Caco-2 (cell line): ENCODE results near the gene PSPN. TPM values are rescaled to one million over a fixed set of nuclear protein-coding genes. Genes with fewer than 3 reads are reported as not detected.

Source experiments
- BruUV-seq: library from RNA; stranded (reverse); fragments of 400-500 nt; replicated peaks from 2 replicates; lab custom pipeline; 2021; lab: Mats Ljungman, UMichigan
- CTCF ChIA-PET: fragments of 300-600 bp; sonication (Branson Sonifier 250); formaldehyde crosslinking; loops from one replicate; lab custom pipeline; 2022; ENCODE audit warnings: antibody characterized with exemption; lab: Charles Lee
- POLR2A ChIA-PET: fragments of 300-600 bp; sonication (Branson Sonifier 250); formaldehyde crosslinking; loops from one replicate; lab custom pipeline; 2022; ENCODE audit warnings: antibody characterized with exemption; lab: Charles Lee
- DNase-seq, 2 experiments: peaks; one replicate each; pipeline versions ENCODE4 v3.0.0 to v3.0.0-alpha.2; 2020 to 2022
- H3K27me3 ChIP-seq: replicated peaks from 2 replicates; pipeline ENCODE4 v1.6.0; 2011; ENCODE audit warnings: low read length; ENCODE audit not compliant: control insufficient read depth, insufficient read depth
- H3K36me3 ChIP-seq: 2 replicates; pipeline ENCODE4 v1.5.1; 2011; ENCODE audit warnings: low read length; ENCODE audit not compliant: control insufficient read depth, insufficient read depth
- H3K4me1 ChIP-seq: fragments of 250-450 bp; sonication (Bioruptor Pico); 2 replicates; pipeline ENCODE4 v1.5.1; 2020; ENCODE audit warnings: mild to moderate bottlenecking
- H3K4me3 ChIP-seq: 2 replicates; pipeline ENCODE4 v1.5.1; 2011; ENCODE audit warnings: low read depth, mild to moderate bottlenecking, control low read depth, low read length
- H3K9me3 ChIP-seq: fragments of 250-450 bp; sonication (Bioruptor Pico); 2 replicates; pipeline ENCODE4 v1.5.1; 2020; ENCODE audit warnings: mild to moderate bottlenecking, moderate library complexity
- H3K27ac Mint-ChIP-seq: one replicate; pipeline ENCODE4 v1.8.0; 2022; ENCODE audit warnings: mixed read lengths; ENCODE audit not compliant: unreplicated experiment
- H3K27me3 Mint-ChIP-seq: one replicate; pipeline ENCODE4 v1.8.0; 2022; ENCODE audit warnings: mixed read lengths; ENCODE audit not compliant: insufficient read depth, unreplicated experiment
- H3K36me3 Mint-ChIP-seq: one replicate; pipeline ENCODE4 v1.8.0; 2022; ENCODE audit warnings: mild to moderate bottlenecking, mixed read lengths; ENCODE audit not compliant: insufficient read depth, unreplicated experiment
- H3K4me1 Mint-ChIP-seq: one replicate; pipeline ENCODE4 v1.8.0; 2022; ENCODE audit warnings: low read depth, mixed read lengths; ENCODE audit not compliant: unreplicated experiment
- H3K4me3 Mint-ChIP-seq: one replicate; pipeline ENCODE4 v1.8.0; 2022; ENCODE audit warnings: mild to moderate bottlenecking, moderate library complexity, mixed read lengths; ENCODE audit not compliant: unreplicated experiment
- H3K9me3 Mint-ChIP-seq: one replicate; pipeline ENCODE4 v1.8.0; 2022; ENCODE audit warnings: mixed read lengths; ENCODE audit not compliant: unreplicated experiment
- intact Hi-C: fragments of 100-400 bp; cut with micrococcal nuclease; formaldehyde crosslinking; loops from one replicate; pipeline ENCODE4 v1.10.0; 2022; ENCODE audit not compliant: unreplicated experiment
- total RNA-seq: library from RNA; stranded (reverse); gene quantifications from 2 replicates; pipeline ENCODE4 v1.2.3, GENCODE V29; 2022
- TF ChIP-seq, protein P1 (sequence below), 2 experiments: fragments of 200-600 bp in 1 of 2; IDR thresholded peaks; 1 replicate in 1 of 2; 2 replicates in 1 of 2; pipeline versions ENCODE4 v1.5.1 to v1.8.0; 2011 to 2022; ENCODE audit warnings: antibody characterized with exemption in 1 of 2, control low read depth in 1 of 2, inconsistent platforms in 1 of 2, low read depth in 1 of 2, low read length in 1 of 2, mild to moderate bottlenecking in 1 of 2, moderate library complexity in 1 of 2; ENCODE audit not compliant: insufficient read depth in 1 of 2, severe bottlenecking in 1 of 2, unreplicated experiment in 1 of 2

PSPN gene
- total RNA-seq, 1 experiment from 2014 or later: 2.9 TPM

DNA sequence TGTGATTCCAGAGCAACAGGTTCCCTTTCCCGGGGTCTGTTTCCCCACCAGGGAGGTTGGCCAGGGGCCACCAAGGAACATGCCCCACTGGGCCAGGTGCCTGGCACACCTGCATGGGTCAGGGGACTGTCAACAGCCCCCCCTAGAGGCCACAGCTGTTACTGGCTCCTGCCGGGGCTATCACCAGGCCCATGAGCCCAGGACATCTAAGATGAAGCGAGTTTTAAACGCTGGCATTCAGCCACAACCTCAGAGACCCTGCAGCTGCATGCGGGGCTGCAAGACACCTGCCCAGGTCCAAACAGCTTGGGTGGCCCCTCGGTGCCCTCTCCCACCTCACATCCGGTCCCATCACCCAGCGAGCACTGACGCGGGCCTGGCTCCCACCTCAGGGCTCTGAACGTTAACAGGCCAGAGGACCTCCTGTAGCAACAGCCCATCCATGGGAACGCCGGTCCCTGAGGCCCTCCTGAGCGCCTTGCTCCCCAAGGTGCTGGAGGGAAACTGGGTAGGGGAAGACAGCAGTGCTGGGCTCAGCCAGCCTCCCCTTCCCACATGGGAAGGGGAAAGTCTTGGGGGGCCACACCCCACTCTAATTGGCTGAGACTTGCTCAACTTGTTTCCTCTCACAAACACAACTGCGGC, 36.8 kb upstream of the PSPN start:
- Histone ChIP-seq H3K4me3 (no peak overlapping the region), H3K9me3 (no peaks in the 10 kb centered on the region), H3K4me1 (no peaks in the 10 kb centered on the region), H3K36me3 (peaks cover 3% of the 10 kb centered on the region), H3K27me3 (no peaks in the 10 kb centered on the region)
- Mint-ChIP-seq H3K27ac (no peak overlapping the region), H3K4me3 (no peak overlapping the region), H3K4me1 (peaks cover 5% of the 10 kb centered on the region), H3K36me3 (peaks cover 60% of the 10 kb centered on the region), H3K9me3 (no peaks in the 10 kb centered on the region), H3K27me3 (no peaks in the 10 kb centered on the region)
- no TSS peak for BruUV-seq
- intact Hi-C loops: no loop called here
- ChIA-PET CTCF (interaction anchor here (1.5 kb wide), 1 partner anchor 19 kb away, joined by 3 read pairs; no protein-coding TSS in a partner anchor), POLR2A (no interaction called here)
- peak; percentile 63 to 75 for DNase-seq
- TF ChIP-seq, protein P1, sequence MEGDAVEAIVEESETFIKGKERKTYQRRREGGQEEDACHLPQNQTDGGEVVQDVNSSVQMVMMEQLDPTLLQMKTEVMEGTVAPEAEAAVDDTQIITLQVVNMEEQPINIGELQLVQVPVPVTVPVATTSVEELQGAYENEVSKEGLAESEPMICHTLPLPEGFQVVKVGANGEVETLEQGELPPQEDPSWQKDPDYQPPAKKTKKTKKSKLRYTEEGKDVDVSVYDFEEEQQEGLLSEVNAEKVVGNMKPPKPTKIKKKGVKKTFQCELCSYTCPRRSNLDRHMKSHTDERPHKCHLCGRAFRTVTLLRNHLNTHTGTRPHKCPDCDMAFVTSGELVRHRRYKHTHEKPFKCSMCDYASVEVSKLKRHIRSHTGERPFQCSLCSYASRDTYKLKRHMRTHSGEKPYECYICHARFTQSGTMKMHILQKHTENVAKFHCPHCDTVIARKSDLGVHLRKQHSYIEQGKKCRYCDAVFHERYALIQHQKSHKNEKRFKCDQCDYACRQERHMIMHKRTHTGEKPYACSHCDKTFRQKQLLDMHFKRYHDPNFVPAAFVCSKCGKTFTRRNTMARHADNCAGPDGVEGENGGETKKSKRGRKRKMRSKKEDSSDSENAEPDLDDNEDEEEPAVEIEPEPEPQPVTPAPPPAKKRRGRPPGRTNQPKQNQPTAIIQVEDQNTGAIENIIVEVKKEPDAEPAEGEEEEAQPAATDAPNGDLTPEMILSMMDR (IDR thresholded peaks at IDR 0.05; ENCODE audit: insufficient read depth in 1 of 2, low read depth in 1 of 2, low read length in 1 of 2, severe bottlenecking in 1 of 2, unreplicated experiment in 1 of 2): peak; percentile 64 to 71

DNA sequence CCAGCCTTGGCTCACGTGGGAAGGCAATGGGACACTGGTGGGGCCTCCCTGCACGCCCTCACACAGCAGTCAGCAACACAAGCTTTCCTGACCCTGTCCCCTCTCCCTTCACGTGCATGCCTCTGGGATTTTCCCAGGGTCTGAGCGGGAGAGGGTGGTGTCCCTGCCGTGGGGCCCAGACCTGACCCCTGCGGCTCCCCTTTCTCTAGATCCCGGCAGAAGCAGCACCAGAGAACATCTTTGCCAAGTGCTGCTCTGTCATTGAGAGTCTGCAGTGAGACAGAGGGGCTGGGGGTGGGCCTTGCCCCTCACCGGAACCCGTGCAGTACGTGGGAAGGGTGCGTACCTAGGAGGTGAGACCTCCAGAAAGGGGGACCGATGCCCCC, 36.3 kb upstream of the PSPN start:
- no peak overlapping the region for H3K27ac Mint-ChIP-seq
- no peaks in the 10 kb centered on the region for H3K27me3 Mint-ChIP-seq
- ChIA-PET CTCF (interaction anchor here (1.5 kb wide), 1 partner anchor 18 kb away, joined by 3 read pairs; no protein-coding TSS in a partner anchor), POLR2A (no interaction called here)
- H3K4me1 ChIP-seq: no peaks in the 10 kb centered on the region
- H3K4me3 ChIP-seq: no peak overlapping the region
- H3K9me3 Mint-ChIP-seq: no peaks in the 10 kb centered on the region
- TF ChIP-seq, protein P1 (IDR thresholded peaks at IDR 0.05; ENCODE audit: insufficient read depth in 1 of 2, low read depth in 1 of 2, low read length in 1 of 2, severe bottlenecking in 1 of 2, unreplicated experiment in 1 of 2): no peak
- no peak overlapping the region for H3K4me3 Mint-ChIP-seq
- peaks cover 5% of the 10 kb centered on the region for H3K4me1 Mint-ChIP-seq
- BruUV-seq: no TSS peak
- no peak for DNase-seq
- H3K9me3 ChIP-seq: no peaks in the 10 kb centered on the region
- H3K27me3 ChIP-seq: no peaks in the 10 kb centered on the region
- H3K36me3 Mint-ChIP-seq: peaks cover 55% of the 10 kb centered on the region
- intact Hi-C loops: no loop called here
- peaks cover 2% of the 10 kb centered on the region for H3K36me3 ChIP-seq

DNA sequence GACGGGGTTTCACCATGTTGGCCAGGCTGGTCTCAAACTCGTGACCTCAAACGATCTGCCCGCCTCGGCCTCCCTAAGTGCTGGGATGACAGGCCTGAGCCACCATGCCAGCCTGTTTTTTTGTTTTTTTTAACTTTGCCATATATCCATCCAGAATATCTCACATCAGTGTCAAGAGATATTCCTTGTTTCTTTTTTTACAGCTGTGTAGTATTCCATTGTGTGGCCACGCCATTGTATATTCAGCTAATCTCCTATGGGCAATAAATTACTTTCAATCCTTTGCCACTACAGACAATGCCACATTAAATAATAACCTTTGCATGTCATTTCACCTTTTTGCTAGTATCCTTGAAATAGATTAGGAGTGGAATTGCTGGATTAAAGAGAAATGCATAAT, 33.6 kb upstream of the PSPN start:
- Histone ChIP-seq H3K36me3 (peaks cover 2% of the 10 kb centered on the region), H3K4me1 (peaks cover under 1% of the 10 kb centered on the region), H3K4me3 (no peak overlapping the region), H3K27me3 (no peaks in the 10 kb centered on the region), H3K9me3 (no peaks in the 10 kb centered on the region)
- H3K27ac Mint-ChIP-seq: no peak overlapping the region
- DNase-seq: no peak
- CTCF ChIA-PET: no interaction called here
- TF ChIP-seq, protein P1 (IDR thresholded peaks at IDR 0.05; ENCODE audit: insufficient read depth in 1 of 2, low read depth in 1 of 2, low read length in 1 of 2, severe bottlenecking in 1 of 2, unreplicated experiment in 1 of 2): no peak
- H3K4me1 Mint-ChIP-seq: peaks cover 5% of the 10 kb centered on the region
- BruUV-seq: no TSS peak
- intact Hi-C loops: no loop called here
- no peaks in the 10 kb centered on the region for H3K27me3 Mint-ChIP-seq
- POLR2A ChIA-PET: no interaction called here
- H3K9me3 Mint-ChIP-seq: no peaks in the 10 kb centered on the region
- no peak overlapping the region for H3K4me3 Mint-ChIP-seq
- H3K36me3 Mint-ChIP-seq: peaks cover 28% of the 10 kb centered on the region
